Smooth muscle cell (in vitro differentiated cells): ENCODE data around the gene PRKN. TPM values are rescaled to one million over a fixed set of nuclear protein-coding genes. Genes with fewer than 3 reads are reported as not detected.
A peak's percentile ranks its signal among the peaks of the same experiment; 100 is the strongest.

Experiments used
- DNase-seq: peaks from one replicate; lab custom pipeline; 2025; ENCODE audit not compliant: unreplicated experiment; lab: John Stamatoyannopoulos, UW
- H2AFZ ChIP-seq: fragments of 200-600 bp; sonication (generic); 2 replicates; pipeline ENCODE4 v1.6.0; 2016; ENCODE audit warnings: antibody characterized with exemption, low read depth, mild to moderate bottlenecking
- H3F3A ChIP-seq: fragments of 200-600 bp; sonication (generic); 2 replicates; pipeline ENCODE4 v1.6.0; 2017; ENCODE audit warnings: antibody characterized with exemption, low read depth
- H3K27ac ChIP-seq: fragments of 200-600 bp; sonication (generic); 2 replicates; pipeline ENCODE4 v1.5.1; 2016; ENCODE audit warnings: low read depth, mild to moderate bottlenecking
- H3K27me3 ChIP-seq: fragments of 200-600 bp; sonication (generic); 2 replicates; pipeline ENCODE4 v1.6.1; 2016; ENCODE audit warnings: low read depth, mild to moderate bottlenecking
- H3K36me3 ChIP-seq: fragments of 200-600 bp; sonication (generic); 2 replicates; pipeline ENCODE4 v1.5.1; 2016; ENCODE audit warnings: low read depth
- H3K4me1 ChIP-seq: fragments of 200-600 bp; sonication (generic); 2 replicates; pipeline ENCODE4 v1.5.1; 2016; ENCODE audit warnings: low read depth
- H3K4me2 ChIP-seq: fragments of 200-600 bp; sonication (generic); 2 replicates; pipeline ENCODE4 v1.6.0; 2016; ENCODE audit warnings: mild to moderate bottlenecking
- H3K4me3 ChIP-seq: fragments of 200-600 bp; sonication (generic); 2 replicates; pipeline ENCODE4 v1.5.1; 2016; ENCODE audit warnings: mild to moderate bottlenecking
- H3K79me2 ChIP-seq: fragments of 200-600 bp; sonication (generic); 2 replicates; pipeline ENCODE4 v1.6.0; 2016; ENCODE audit warnings: low read depth, mild to moderate bottlenecking
- H3K9ac ChIP-seq: fragments of 200-600 bp; sonication (generic); 2 replicates; pipeline ENCODE4 v1.6.0; 2016; ENCODE audit warnings: low read depth
- H3K9me3 ChIP-seq: fragments of 200-600 bp; sonication (generic); replicated peaks from 2 replicates; pipeline ENCODE4 v1.5.1; 2016; ENCODE audit warnings: low read depth
- H4K20me1 ChIP-seq: fragments of 200-600 bp; sonication (generic); 2 replicates; pipeline ENCODE4 v1.6.0; 2016; ENCODE audit warnings: low read depth
- CTCF ChIP-seq: fragments of 200-600 bp; sonication (generic); IDR thresholded peaks from 2 replicates; pipeline ENCODE4 v1.5.1; 2017; ENCODE audit warnings: borderline replicate concordance, mild to moderate bottlenecking, antibody characterized with exemption; ENCODE audit not compliant: insufficient read depth, poor library complexity, severe bottlenecking
- WGBS: methylation state at CpG from one replicate; pipeline ENCODE4 v1.1.7; 2016; ENCODE audit warnings: low lambda C conversion rate; 5-methylcytosine and 5-hydroxymethylcytosine counted together
- polyA plus RNA-seq: library from polyadenylated mRNA; unstranded; fragments of >200 nt; fragmentation: Nextera tagmentation; extraction: Ambion mirVana; gene quantifications from 2 replicates; pipeline ENCODE4 v1.2.1, GENCODE V29; 2016
- total RNA-seq: library from RNA; depleted of rRNA; stranded (reverse); fragments of >200 nt; gene quantifications from 2 replicates; pipeline ENCODE4 v1.2.3, GENCODE V29; 2014

PRKN gene
- total and polyA plus RNA-seq, 2 experiments from 2014 or later, result 0.81 to 5.1 TPM

GRCh38 chr6:161374971-161375873, 1352.3 kb downstream of the PRKN start:
- Histone ChIP-seq H3K9ac (no peak overlapping the region), H3K4me2 (no peak overlapping the region), H3K9me3 (no peaks in the 10 kb centered on the region), H3K27me3 (no peaks in the 10 kb centered on the region), H4K20me1 (no peaks in the 10 kb centered on the region), H3F3A (no peaks in the 10 kb centered on the region), H3K4me1 (no peaks in the 10 kb centered on the region), H3K79me2 (no peaks in the 10 kb centered on the region), H3K36me3 (no peaks in the 10 kb centered on the region), H2AFZ (no peak overlapping the region), H3K4me3 (no peak overlapping the region), H3K27ac (no peak overlapping the region)
- no peak for DNase-seq
- TF ChIP-seq CTCF, result peak; percentile 10
- 82% methylated on average over 32 of the region's 32 CpGs for WGBS

- Histone ChIP-seq H3K79me2 (no peaks in the 10 kb centered on the region), H3K9ac (no peak overlapping the region), H3K4me1 (no peaks in the 10 kb centered on the region), H3K9me3 (no peaks in the 10 kb centered on the region), H3F3A (no peaks in the 10 kb centered on the region), H3K4me2 (peak overlapping the region; percentile 42), H3K4me3 (no peak overlapping the region), H3K27ac (no peak overlapping the region), H2AFZ (no peak overlapping the region), H3K36me3 (no peaks in the 10 kb centered on the region), H4K20me1 (no peaks in the 10 kb centered on the region), H3K27me3 (no peaks in the 10 kb centered on the region)
- peak; percentile 34 for DNase-seq
- TF ChIP-seq CTCF, result peak; percentile 99
- WGBS, result 44% methylated on average over 15 of the region's 15 CpGs
Observed at GRCh38 chr6:161373905-161374451, 1353.6 kb downstream of the PRKN start.

GRCh38 chr6:161372422-161372793, 1355.2 kb downstream of the PRKN start:
- Histone ChIP-seq H2AFZ (no peak overlapping the region), H4K20me1 (no peaks in the 10 kb centered on the region), H3K4me1 (no peaks in the 10 kb centered on the region), H3K27ac (no peak overlapping the region), H3F3A (no peaks in the 10 kb centered on the region), H3K4me3 (no peak overlapping the region), H3K9ac (no peak overlapping the region), H3K36me3 (no peaks in the 10 kb centered on the region), H3K9me3 (no peaks in the 10 kb centered on the region), H3K4me2 (no peak overlapping the region), H3K79me2 (no peaks in the 10 kb centered on the region), H3K27me3 (no peaks in the 10 kb centered on the region)
- no peak for DNase-seq
- 93% methylated on average over 10 of the region's 10 CpGs for WGBS
- TF ChIP-seq CTCF, result no peak
